Germinal center (tissue), 1 donor: Measurements from ENCODE around the gene PARP16.
"Not testable (repeated sequence)": the region's sequence is repeated elsewhere in the genome, so short reads cannot be mapped to it uniquely, and the experiment has no call there.

Experiments
- DNase-seq: peaks from one replicate; pipeline ENCODE4 v3.0.0; 2012; ENCODE audit warnings: mixed read lengths, low spot score

Gene PARP16

GRCh38 chr15:65275728-65276126, 11.0 kb downstream of the PARP16 start:
- DNase-seq: no peak

DNA sequence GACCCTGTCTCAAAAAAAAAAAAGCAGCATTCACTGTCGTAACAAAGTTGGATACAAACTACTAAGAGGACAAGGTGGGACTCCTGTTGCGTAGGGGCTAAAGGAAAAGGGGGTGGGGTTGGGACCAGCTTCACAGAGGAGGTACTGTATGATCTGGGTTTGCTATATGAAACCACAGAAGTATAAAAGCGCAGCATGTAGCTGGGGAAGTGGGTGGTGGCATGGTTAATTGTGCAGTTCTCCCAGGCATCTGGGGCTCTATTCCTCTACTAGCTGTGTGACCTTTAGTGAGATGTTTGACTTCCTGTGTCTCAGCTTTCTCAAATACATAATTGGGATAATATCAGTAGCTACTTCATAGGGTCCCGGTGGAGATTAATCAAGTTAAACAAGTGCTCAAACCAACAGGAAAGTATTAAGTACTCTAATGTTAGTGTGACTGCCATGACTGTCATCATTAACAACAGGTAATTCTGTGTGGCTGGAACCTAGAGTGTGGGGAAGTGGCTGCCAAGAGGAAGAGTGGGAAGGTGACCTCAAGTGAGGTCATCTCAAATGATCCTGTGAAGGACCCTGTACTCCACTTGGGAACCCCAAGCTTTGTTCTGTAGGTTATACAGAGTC, 11.5 kb downstream of the PARP16 start:
- DNase-seq: no peak

GRCh38 chr15:65270811-65271545, 15.7 kb downstream of the PARP16 start:
- DNase-seq: peak; percentile 24

DNA sequence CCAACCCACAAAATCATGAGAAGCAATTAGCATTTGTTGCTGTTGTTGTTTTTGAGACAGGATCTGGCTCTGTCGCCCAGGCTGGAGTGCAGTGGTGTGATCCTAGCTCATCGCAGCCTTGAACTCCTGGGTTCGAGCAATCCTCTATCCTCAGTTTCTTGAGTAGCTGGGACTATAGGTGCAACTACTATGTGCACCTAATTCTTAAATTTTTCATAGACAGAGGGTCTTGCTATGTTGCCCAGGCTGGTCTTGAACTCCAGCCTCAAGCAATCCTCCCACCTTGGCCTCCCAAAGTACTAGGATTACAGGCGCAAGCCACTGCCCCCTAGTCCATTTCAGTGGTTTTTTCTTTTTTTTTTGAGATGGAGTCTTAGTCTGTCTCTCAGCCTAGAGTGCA, 18.3 kb downstream of the PARP16 start:
- DNase-seq: no peak

- DNase-seq: no peak
Measured at GRCh38 chr15:65266469-65266868, 20.2 kb downstream of the PARP16 start.

DNA sequence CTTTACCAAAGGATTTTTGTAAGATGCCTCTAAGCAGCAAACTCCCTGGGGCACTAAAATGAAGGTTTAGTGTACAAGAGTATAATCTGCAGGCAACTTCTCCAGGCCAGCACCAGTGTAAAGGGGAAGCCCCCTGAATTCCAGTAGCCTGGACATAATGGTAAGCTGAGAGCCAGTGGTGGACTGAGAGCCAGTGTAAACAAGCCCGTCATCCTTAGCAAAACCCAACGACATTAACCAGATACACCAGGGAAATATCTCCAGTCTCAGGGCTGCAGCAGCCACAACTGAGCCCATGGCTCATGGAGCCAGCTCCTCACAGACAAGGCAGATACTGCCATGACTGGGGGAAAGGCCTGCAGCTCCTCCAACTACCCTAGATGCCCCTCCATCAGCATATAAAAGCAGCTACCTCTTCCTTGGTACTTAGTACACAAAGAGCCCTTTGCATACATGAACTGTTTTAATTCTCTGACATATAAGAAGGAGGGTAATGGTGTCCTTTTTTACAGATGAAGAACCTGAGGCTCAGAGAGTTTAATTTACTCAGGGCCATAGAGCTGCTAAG, 21.7 kb downstream of the PARP16 start:
- DNase-seq: no peak

DNA sequence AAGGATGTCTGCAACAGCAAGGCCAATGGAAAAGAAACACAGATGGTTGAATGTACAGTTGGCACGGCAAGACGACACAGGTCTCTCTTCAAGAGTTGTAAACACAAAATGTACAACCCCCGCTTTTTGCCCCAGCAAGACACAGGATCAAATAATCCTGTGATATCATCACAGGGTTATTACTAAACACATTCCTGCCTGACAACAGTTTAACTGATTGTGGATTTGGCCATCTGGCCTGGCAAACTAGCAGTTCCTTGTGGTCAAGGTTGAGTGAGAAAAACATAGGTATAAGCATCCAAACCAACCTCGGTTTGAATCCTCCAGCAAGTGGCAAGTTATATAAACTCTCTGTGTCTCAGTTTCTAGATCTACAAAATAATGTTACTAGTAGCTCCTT, 23.4 kb downstream of the PARP16 start:
- no peak for DNase-seq

DNA sequence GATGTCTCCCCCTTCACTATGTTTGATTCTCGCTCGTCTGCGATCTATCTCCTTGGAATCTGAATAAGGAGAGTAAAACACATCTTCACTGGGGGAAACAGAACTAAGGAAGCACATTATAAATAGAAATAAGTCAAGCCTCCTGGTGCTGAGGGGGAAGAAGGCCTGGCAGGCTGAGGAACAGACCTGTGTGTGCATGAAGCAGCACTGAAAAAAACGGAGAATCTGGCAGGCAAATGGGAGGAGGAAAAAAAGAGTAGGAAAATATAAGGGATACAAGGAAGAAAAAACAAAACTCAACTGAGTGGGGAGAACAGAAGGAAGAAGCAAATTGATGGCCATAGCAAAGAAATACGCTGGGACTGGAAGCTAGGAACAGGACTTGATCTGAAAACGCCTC, 25.7 kb downstream of the PARP16 start:
- no peak for DNase-seq

GRCh38 chr15:65259367-65259797, 27.3 kb downstream of the PARP16 start:
- no peak for DNase-seq

DNA sequence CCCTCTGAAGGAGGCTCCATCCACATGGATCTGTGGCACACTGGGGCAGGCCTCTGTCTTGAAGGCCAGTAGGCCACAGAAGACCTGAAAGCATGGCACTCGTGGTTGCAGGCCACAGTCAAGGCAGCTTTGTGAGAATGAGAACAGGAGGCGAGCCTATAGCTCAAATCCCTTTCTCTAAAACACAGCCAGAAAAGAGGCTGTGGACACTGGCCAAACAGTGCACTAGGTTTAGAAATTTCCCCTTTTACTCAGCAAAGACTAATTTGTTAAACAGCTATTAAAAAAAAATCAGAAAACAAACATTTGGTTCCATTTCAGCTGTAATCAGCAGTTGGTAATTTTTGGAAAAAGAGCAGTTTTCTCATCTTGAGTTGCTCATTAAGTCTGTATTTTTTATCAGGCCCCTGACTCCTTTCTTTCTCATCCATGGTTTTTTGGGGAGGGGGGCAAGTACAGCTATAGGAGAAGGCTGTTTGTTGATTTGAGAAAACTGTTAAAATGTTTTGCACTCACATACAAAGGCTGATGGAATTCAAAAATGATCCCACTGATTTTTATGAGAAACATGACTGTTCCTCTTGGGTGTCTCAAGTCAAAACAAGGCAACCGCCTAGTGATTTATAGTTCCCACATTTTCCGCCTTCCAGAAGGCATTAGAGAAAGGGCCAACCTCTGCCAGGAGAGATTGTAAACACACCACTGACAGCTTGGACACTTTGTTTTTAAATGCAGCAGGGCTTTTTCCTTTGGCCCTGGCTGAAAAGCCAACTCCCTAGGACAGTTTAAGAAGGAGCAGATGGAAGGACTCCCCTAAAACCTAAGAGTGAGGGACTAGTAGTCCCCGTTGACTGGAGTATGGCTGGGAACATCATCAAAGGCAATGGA, 28.1 kb downstream of the PARP16 start:
- no peak for DNase-seq

DNA sequence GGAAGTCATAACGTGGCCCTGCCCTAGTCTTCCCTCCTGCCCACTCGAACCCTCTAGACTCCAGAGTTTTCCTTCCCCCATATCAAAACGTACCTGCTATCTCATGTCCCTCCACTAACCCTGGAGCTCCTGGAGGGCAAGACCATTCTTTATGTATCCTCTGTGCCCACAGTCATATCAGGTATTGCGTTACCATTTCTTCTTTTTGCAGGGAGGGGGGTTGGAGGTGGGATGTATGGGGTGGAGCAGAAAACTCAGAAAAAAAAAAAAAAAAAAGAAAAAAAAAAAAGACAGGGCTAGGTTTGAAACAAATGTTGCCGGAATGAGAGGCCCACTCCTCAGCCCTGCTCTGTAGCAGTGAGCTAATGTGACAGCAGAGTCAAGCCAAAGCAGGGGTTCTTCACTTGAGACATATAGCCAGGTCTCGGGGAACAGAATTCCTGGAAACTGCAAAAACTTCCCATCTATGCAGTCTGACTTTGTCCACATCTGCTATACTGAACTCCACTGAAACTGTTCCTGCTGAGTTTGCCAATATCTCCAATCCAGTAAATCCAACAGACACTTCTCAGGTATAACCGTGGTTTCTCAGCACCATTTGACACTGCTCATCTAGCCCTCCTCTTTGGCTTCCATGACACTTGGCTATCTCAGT, 31.1 kb downstream of the PARP16 start:
- DNase-seq: no peak

- DNase-seq: no peak
Measured at GRCh38 chr15:65254758-65255157, 31.9 kb downstream of the PARP16 start.

DNA sequence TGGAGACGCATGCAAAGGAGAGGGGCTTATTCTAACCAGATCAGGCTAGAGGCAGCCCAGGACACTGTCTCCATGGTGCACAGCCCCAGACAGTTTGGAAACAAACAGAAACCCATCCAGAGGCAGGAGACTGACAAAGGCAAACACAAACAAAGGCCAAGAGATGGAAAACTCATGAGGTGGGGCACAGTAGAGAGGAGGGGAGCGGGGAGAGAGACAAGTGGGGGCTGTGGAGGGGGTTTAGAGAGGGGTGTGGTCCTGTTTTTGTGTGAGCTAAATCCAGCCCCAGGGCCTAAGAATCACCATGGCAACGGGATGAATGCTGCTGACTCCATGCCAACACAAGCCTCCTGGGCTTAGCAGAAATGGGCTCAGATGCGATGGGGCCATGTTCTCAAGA, 32.3 kb downstream of the PARP16 start:
- DNase-seq: no peak

DNA sequence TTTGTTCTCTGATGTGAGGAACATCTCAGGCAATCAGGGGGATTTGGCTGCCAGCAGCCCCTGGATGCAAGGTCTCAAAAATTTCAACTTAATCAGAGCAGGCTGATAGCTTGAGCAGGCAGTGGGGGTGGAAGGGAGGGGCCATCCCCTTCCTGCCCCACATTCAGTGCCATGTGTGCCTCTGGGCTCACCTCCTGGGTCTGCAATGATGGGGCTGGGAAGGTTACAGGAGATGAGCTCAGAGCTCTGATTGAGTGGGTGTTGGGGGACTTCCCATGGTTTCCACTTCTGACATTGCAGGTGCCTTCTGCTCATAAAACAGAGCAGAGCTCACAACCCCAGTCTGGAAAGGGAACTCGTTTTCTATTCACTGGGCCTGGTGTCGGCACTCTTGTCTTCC, 37.0 kb downstream of the PARP16 start:
- DNase-seq: no peak

GRCh38 chr15:65248511-65249255, 38.0 kb downstream of the PARP16 start:
- DNase-seq: no peak

DNA sequence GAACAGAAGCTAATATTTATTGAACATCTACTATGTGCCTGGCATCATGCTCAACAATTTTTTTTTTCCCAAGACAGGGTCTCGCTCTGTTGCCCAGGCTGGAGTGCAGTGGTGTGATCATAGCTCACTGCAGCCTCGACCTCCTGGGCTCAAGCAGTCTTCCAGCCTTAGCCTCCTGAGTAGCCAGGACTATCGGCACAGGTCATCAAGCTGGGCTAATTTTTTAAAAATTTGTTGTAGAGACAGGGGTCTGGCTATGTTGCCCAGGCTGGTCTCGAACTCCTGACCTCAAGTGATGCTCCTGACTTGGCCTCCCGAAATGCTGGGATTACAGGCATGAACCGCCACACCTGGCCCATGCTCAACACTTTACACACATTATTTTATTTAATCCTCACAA, 39.7 kb downstream of the PARP16 start:
- DNase-seq: no peak

DNA sequence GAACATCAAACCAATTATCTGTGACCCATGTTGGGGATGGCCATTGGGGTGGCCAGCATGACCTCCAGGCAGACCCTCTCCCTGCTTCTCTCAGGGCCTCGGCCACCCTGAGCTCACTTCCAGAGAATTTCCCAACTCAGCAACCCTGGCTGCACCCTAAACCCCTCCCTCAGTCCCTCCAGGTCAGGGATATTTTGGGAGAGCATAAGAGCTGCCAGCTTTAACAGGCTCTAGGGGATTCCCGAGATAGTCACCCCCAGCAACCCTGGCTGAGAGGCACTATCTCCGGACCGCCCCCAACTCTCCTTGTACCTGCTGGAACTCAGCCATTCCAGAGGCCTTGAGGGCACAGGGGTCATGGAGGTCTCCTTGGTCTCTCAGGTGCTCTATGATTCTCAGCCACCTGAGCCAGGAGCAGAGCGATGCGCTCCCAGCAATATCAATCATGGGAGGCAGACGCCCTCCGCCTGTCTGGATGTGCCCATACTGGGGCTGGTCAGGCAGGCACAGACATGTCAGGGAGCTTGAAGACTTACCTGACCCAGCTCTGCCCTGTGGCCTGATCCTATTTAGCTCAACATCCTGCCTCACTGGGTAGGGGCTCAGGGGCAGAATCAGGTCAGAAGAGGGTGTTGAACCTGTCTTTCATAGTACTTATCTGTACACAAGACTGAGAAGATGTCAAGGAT, 40.5 kb downstream of the PARP16 start:
- DNase-seq: no peak

DNA sequence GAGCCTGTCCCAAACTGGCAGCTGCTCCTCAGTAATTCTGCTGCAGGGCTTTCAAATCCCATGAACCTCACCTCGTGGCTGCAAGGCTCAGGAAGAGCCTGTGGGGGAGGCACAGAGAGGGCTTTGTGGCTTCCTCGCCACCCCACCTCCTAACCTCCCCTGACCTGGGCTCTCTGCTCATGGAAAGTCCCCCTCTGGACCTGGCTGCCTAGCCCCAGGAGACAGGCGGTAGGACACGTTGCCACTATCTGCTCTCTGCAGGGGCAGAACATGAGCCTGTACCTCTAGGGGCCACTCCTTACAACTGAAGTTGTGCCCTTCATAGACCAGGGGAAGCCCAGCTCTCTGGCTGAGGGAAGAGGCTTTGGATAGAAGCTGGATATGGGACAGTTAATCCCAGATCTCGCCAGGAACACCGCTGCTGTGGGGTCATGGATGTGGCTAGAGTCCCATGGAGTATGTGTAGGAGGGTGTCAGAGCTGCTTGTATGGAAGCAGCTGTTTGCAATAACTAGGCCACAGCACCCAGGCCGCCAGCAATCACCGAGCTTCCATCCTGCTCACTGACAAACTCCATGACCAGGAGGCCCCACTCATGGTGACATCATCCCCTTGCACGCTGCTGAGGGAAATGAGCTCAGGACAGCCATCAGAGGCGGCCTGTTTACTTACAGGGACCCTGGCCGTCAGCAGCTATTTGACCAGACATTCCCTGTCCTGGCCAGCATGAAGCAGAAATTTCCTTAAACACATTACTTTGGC, 41.4 kb downstream of the PARP16 start:
- no peak for DNase-seq

GRCh38 chr15:65244638-65245037, 42.0 kb downstream of the PARP16 start:
- no peak for DNase-seq

- DNase-seq: not testable (repeated sequence)
Measured at GRCh38 chr15:65236443-65236842, 50.2 kb downstream of the PARP16 start.
